SK-N-MC (cell line): ENCODE data around the gene AKAP9.
"Not testable (repeated sequence)": the region's sequence is repeated elsewhere in the genome, so short reads cannot be mapped to it uniquely, and the experiment has no call there.

ENCODE experiments used
- DNase-seq: peaks from one replicate; pipeline ENCODE4 v3.0.0-alpha.2; 2011; ENCODE audit warnings: low read depth, low spot score
- H3K27ac ChIP-seq: fragments of 200-600 bp; sonication (generic); 2 replicates; pipeline ENCODE4 v1.5.1; 2016; ENCODE audit warnings: mixed run types
- H3K36me3 ChIP-seq: fragments of 200-600 bp; sonication (generic); 2 replicates; pipeline ENCODE4 v1.6.1; 2017; ENCODE audit warnings: antibody characterized with exemption, low read length, mixed read lengths; ENCODE audit not compliant: insufficient read depth
- H3K4me3 ChIP-seq: fragments of 200-600 bp; sonication (generic); 2 replicates; pipeline ENCODE4 v1.5.1; 2016
- H3K9ac ChIP-seq: fragments of 200-600 bp; sonication (generic); 2 replicates; pipeline ENCODE4 v1.8.0; 2017; ENCODE audit warnings: mixed run types, mixed read lengths; ENCODE audit not compliant: insufficient read length
- H3K9me3 ChIP-seq: fragments of 200-600 bp; sonication (generic); 2 replicates; pipeline ENCODE4 v1.6.1; 2017; ENCODE audit warnings: low read depth, mild to moderate bottlenecking, antibody characterized with exemption, low read length, moderate library complexity, mixed read lengths
- EZH2 ChIP-seq: fragments of 200-600 bp; sonication (generic); IDR thresholded peaks from one replicate; pipeline ENCODE4 v1.6.1; 2017; ENCODE audit warnings: antibody characterized with exemption
- FOXP2 ChIP-seq: optimal IDR thresholded peaks from 2 replicates; pipeline ENCODE3; 2011; ENCODE audit warnings: mild to moderate bottlenecking, moderate library complexity; ENCODE audit not compliant: insufficient read depth; ENCODE audit errors: extremely low read length, control extremely low read depth
- POLR2AphosphoS5 ChIP-seq: IDR thresholded peaks from 2 replicates; pipeline ENCODE4 v1.6.1; 2012; ENCODE audit warnings: mild to moderate bottlenecking, low read depth, low read length, borderline replicate concordance

The AKAP9 gene

DNA sequence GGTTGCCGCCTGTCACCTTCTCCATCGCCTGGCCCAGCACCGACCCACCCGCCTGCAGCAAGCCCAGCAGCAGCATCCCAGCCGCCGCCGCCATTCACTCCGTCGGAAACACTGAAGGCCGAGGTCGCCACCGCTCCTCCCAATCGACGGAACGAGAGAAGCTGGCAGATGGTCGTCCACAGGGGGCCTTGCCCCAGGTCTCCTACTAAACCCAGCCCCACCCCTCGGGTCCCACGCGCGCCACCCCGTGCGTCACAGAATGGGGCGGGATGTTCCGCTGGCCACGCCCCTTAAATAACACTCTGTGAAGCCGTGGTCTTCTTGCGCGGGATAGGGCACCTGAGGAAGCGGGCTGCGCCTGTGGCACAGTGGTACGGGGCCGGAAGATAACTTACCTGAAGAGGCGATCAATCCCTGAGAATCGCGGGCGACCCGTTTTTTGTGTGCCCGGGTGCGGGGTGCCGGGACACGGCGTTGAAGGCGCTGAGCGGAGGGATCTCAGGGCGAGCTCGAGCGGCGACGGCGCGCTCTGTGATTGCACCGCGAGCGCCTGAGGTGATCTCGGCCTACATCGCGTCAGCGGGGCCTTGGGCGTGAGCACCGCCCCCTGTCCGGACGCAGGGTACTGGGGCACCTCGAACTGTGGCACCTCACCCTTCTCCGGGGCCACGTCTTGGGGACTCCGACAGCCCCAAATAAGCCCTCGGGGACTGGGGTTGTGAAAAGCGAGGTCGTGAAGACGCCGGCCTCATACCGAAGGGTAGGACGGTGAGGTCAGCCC is 193.8 kb downstream of the AKAP9 start, which contains the start of gene CYP51A1:
CYP51A1 (minus strand) TSS at position 207 of the 781 bp plus-strand sequence; CDS start at position 94, 113 bp downstream.
- no peaks in the 10 kb centered on the region for H3K9me3 ChIP-seq

DNA sequence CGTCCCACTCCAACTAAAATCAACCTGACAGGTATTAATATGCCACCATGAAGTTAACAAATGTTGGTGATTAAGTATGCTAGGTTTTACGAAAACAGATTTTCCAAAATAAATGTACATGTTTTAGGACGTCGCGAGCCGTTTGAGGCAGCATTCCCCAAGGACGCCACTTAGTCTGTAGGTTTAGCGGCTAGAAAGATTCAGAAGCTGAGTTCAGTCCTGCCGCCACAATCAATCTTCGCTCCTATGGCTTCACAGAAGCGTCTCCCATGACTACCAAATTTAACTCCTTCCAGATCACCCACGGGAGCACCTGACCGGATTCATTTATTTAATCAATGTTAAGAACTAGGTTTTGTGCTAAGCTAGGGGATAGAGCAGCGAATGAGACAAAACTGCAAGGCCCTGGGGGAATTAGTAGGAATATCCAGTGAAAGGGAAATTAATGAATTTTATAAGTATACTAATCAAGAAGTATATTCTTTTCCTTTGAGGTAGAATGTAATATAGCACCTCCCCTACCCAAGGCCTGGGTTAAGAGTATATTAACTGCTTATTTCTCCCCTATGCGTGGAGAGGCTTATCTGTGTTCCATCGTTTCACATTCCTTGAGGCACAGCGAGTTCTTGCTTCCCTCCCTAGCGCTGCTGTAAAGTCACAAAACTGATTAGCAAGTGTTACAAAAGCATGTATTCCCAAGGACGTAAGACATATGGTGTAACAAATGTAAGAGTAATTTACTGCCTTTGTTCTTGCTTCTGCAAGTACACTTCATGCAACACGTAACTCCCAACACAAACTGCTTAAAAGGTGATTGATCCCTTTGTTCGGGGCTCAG is 194.6 kb downstream of the AKAP9 start:
- no peak for DNase-seq
- Histone ChIP-seq H3K27ac (peak overlapping the region; percentile 94), H3K9me3 (no peaks in the 10 kb centered on the region), H3K4me3 (peak overlapping the region; percentile 98), H3K9ac (peak overlapping the region; percentile 95), H3K36me3 (peaks cover 16% of the 10 kb centered on the region)
- TF ChIP-seq EZH2 (no peak), POLR2AphosphoS5 (no peak), FOXP2 (no peak)

More for the DNA sequence above, 193.8 kb downstream of the AKAP9 start, which contains the start of gene CYP51A1:
- Histone ChIP-seq H3K36me3 (peaks cover 24% of the 10 kb centered on the region), H3K4me3 (peak within 1 kb of the TSS; percentile 98), H3K27ac (peak within 1 kb of the TSS; percentile 94), H3K9ac (peak within 1 kb of the TSS; percentile 95)
- TF ChIP-seq EZH2 = no peak
- peak; percentile 84 for TF ChIP-seq POLR2AphosphoS5
- no peak for TF ChIP-seq FOXP2
- peak; percentile 62 for DNase-seq

DNA sequence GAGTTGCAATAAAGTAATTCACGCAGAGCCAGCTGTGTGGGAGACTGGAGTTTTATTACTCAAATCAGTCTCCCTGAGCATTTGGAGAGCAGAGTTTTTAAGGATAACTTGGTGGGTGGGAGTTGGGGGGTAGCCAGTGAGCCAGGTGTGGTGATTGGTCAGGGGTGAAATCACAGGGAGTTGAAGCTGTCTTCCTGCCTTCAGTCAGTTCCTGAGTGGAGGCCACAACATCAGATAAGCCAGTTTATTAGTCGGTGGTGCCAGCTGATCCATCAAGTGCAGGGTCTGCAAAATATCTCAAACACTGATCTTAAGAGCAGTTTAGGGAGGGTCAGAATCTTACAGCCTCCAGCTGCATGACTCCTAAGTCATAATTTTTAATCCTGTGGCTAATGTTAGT is 196.9 kb downstream of the AKAP9 start:
- Histone ChIP-seq H3K9ac (no peak overlapping the region), H3K27ac (peak overlapping the region; percentile 67; the same call in 1 of the 2 replicates), H3K4me3 (no peak overlapping the region), H3K36me3 (no peaks in the 10 kb centered on the region), H3K9me3 (no peaks in the 10 kb centered on the region)
- no peak for TF ChIP-seq EZH2
- no peak for DNase-seq

DNA sequence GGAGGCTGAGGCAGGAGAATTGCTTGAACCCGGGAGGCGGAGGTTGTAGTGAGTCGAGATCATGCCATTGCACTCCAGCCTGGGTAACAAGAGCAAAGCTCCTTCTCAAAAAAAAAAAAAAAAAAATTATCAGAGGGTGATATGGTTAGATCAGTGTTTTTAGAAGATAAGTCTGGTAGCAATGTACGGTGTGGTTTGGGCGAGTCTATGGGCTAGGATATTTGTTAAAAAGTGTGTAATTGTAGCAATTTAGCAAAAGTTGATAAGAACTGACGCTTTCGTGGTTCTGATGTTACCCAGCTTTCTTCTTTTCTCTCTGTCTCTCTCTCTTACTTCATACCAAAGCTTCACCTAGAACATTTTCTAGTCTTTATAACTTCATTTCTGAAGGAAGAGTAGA is 200.5 kb downstream of the AKAP9 start:
- Histone ChIP-seq H3K9me3 (no peaks in the 10 kb centered on the region), H3K36me3 (no peaks in the 10 kb centered on the region), H3K4me3 (no peak overlapping the region), H3K9ac (no peak overlapping the region), H3K27ac (no peak overlapping the region)
- DNase-seq = no peak
- TF ChIP-seq EZH2 = no peak
- no peak for TF ChIP-seq FOXP2
- TF ChIP-seq POLR2AphosphoS5 = no peak

DNA sequence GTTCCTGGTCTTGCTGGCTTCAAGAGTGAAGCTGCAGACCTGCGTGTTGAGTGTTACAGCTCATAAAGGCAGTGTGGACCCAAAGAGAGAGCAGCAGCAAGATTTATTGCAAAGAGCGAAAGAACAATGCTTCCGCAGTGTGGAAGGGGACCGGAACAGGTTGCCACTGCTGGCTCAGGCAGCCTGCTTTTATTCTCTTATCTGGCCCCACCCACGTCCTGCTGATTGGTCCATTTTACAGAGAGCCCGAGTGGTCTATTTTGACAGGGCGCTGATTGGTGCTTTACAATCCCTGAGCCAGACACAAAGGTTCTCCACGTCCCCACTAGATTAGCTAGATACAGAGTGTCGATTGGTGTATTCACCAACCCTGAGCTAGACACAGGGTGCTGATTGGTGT is 202.1 kb downstream of the AKAP9 start:
- not testable (repeated sequence) for H3K27ac ChIP-seq, H3K36me3 ChIP-seq, DNase-seq, H3K9me3 ChIP-seq, H3K9ac ChIP-seq, H3K4me3 ChIP-seq

DNA sequence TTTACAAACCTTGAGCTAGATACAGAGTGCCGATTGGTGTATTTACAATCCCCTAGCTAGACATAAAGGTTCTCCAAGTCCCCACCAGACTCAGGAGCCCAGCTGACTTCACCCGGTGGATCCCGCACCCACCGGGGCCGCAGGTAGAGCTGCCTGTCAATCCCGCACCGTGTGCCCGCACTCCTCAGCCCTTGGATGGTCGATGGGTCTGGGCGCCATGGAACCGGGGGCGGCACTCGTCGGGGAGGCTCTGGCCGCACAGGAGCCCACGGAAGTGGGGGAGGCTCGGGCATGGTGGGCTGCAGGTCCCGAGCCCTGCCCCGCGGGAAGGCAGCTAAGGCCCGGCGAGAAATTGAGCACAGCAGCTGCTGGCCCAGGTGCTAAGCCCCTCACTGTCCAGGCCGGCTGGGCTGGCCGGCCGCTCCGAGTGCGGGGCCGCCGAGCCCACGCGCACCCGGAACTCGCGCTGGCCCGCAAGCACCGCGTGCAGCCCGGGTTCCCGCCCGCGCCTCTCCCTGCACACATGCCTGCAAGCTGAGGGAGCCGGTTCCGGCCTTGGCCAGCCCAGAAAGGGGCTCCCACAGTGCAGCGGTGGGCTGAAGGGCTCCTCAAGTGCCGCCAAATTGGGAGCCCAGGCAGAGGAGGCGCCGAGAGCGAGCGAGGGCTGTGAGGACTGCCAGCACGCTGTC is 202.7 kb downstream of the AKAP9 start:
- not testable (repeated sequence) for H3K9me3 ChIP-seq, H3K4me3 ChIP-seq, H3K36me3 ChIP-seq, DNase-seq, H3K27ac ChIP-seq, H3K9ac ChIP-seq

DNA sequence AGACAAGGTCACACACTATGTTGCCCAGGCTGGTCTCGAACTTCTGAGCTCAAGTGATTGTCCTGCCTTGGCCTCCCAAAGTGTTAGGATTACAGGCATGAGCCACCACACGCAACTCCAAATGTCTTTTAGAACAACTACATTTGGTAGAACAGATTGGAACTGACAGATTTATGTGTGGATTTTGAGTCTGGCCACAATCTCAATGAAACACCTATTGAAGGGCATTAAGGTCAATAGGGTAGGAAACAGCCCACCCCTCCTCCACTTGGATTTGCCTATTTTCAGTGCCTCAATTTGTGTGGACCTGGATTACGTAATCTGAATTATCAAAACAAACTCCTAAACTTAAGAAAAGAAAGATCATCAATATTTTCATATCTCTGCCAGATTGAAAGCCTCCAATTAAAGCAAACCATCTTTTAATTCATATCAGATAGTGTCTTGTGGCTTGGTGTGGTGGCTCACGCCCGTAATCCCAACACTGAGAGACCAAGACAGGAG is 209.1 kb downstream of the AKAP9 start:
- Histone ChIP-seq H3K4me3 (no peak overlapping the region), H3K9me3 (no peaks in the 10 kb centered on the region), H3K27ac (no peak overlapping the region), H3K36me3 (no peaks in the 10 kb centered on the region), H3K9ac (no peak overlapping the region)
- DNase-seq = no peak
- TF ChIP-seq POLR2AphosphoS5 (no peak), FOXP2 (no peak), EZH2 (no peak)

DNA sequence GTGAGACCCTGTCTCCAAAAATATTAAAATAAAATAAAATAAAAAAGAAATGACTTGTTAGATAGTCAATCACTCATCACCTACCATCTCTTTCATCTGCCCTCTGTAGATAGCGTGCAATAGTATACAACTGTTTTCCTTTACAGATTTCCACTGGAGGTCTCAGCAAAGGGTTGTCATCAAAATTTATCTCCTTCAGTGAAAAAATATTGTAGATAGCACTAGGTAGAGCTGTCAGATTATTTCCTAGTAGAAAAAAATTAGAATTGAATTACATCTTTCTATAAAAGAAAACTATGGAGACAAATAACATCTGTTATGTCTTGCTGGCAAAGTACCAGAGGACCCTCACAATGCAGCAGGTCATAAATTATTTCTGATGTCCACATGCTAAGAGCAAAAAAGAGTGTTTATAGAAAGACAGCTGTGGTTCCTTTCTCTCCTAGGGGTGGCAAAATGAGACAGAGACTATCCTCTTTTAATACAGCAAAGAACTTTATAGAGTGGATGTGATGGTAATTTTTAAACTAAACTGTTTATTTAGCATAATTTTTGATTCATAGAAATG is 209.9 kb downstream of the AKAP9 start:
- no peaks in the 10 kb centered on the region for H3K36me3 ChIP-seq
- no peak overlapping the region for H3K9ac ChIP-seq
- H3K27ac ChIP-seq = no peak overlapping the region
- no peak for DNase-seq
- no peak overlapping the region for H3K4me3 ChIP-seq
- H3K9me3 ChIP-seq = no peaks in the 10 kb centered on the region
- TF ChIP-seq EZH2 (no peak), POLR2AphosphoS5 (no peak), FOXP2 (no peak)
